ENCODE measurements around the gene MCRIP1.

DNA sequence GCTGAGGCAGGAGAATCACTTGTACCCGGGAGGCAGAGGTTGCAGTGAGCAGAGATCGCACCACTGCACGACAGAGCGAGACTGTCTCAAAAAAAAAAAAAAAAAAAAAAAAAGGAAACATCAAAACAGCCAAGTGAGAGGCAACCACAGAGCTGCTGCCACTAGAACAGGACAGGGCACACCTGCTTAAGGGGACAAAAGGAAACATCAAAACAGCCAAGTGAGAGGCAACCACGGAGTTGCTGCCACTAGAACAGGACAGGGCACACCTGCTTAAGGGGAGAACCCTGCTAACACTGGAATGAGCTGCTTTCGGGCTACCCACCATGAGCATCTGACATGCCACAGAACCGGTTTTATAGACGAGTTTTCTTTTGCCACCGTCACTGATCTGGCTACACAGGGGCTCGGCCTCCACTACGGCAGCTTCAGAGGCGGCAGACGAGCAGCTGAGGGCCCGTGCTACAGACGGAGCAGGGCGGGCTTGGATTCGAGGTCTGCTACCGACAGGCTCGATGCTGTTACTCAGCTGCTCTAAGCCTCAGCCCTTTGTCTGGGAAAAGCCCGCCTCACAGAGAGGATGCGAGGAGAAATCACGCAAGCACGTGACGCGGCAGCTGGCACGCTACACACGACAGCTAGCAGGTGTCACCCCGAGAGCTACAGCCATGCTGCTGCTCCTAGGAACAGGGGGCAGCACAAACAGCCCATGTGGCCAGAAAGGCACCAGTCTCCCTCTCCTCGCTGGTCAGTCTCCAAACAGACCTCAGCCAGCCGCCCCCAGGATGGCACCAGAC, 25.3 kb upstream of the MCRIP1 start:
- TF ChIP-seq CTCF (IDR thresholded peaks at IDR 0.05) (no peak), PREB (CRISPR knock-in tag; IDR thresholded peaks at IDR 0.05; ENCODE audit: borderline replicate concordance) (no peak), NFATC4 (CRISPR knock-in tag; IDR thresholded peaks at IDR 0.05) (no peak), GABPB1 (CRISPR knock-in tag; IDR thresholded peaks at IDR 0.05) (no peak), NR2C2 (CRISPR knock-in tag; IDR thresholded peaks at IDR 0.05) (no peak), GTF2I (CRISPR knock-in tag; conservative IDR thresholded peaks at IDR 0.05) (no peak), EMX1 (CRISPR knock-in tag; IDR thresholded peaks at IDR 0.05) (no peak)
